Fibroblast of peridontal ligament (primary cell): ENCODE measurements around the gene ZNF415.
A peak's percentile ranks its signal among the peaks of the same experiment; 100 is the strongest.
"Not testable (repeated sequence)": the region's sequence is repeated elsewhere in the genome, so short reads cannot be mapped to it uniquely, and the experiment has no call there.

Experiments used
- DNase-seq: peaks from one replicate; pipeline ENCODE4 v3.0.0-alpha.2; 2010; ENCODE audit errors: extremely low read depth

Gene ZNF415

DNA sequence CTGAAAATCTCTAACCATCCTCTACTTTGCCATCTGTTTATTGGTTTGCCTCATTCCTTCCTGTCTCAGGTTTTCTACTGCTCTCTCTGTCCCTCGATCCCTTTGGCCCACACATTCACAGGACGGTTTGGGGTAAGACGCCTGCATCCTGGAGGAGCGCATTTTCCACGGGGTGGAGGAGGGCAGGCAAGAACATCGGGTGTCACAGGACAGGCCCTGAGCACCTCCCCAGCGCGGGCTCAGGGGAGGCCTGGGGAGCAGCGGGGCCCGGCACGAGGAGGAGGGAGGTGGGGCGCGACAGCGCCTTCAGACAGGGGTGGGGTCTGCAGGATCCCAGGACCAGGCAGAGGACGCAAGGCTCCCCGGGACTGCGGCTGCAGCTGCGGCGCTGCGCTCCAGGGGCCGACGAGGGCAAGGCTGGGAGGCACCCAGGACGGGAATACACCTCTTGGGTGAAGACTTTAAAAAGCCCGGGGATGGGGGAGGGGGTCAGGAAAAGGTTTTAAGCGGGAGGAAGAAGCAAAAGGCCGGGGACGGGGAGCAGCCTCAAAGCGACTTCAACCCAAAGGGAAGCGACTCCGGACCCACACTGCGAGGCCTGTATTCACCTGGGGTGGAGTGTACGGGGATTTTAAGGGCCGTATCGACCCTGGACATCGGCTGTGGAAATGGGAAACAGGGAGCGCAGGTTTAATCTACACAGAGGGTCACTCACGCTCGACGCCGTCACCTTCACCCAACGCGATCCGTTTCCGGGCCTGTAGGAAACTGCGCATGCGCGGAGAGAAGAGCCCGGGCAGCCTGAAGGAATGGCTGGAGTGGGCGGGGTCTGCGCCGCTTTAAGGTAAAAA is at the start of gene ZNF415:
TSS of gene ZNF415 (minus strand) at position 770 of the 851 bp plus-strand sequence. CDS start 10,234 bp downstream, outside the sequence.
- peak; percentile 77 for DNase-seq

- DNase-seq, result no peak
Observed at GRCh38 chr19:53182202-53182601, 49.5 kb upstream of the ZNF415 start.

DNA sequence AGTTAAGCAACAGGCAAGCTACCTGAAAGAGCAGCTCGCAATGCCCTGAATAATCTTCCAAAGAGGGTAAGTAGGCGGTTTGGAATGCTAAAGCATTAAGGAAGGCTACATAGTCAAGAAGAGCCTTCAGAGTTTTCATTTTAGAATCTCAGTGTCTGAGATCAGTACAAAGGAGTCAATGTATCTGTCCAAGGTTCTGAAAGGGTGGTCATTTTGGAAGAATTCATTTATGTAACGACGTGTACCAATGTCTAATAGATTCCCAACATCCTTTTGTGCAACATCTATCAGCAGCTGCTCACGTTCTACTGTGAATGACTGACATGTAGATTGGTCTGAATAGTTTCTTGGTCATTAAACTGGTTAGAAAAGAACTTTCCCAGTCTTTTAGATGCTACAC is 45.3 kb upstream of the ZNF415 start:
- DNase-seq, result no peak

- DNase-seq, result peak; percentile 17
Observed at GRCh38 chr19:53172889-53173288, 40.2 kb upstream of the ZNF415 start.

- DNase-seq, result no peak
Observed at GRCh38 chr19:53165691-53166091, 33.0 kb upstream of the ZNF415 start.

DNA sequence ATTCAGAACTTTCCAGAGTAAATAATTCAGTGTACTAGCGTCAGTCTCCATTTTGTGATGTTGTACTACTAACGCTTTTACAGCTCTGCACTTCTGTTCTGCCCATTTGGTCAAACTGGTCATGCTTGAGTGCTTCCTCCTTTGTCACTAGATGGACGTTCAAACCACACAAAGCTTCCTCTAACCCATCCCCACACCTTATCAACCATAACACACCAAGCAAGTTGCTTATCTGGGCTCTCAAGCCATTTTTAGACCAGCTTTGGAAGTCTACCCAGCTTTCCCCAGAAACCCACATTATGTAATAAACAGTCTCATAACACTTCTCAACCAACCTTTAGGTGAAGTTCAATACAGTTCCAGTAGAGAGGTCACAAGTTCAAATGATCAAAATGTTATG is 28.4 kb upstream of the ZNF415 start:
- no peak for DNase-seq

DNA sequence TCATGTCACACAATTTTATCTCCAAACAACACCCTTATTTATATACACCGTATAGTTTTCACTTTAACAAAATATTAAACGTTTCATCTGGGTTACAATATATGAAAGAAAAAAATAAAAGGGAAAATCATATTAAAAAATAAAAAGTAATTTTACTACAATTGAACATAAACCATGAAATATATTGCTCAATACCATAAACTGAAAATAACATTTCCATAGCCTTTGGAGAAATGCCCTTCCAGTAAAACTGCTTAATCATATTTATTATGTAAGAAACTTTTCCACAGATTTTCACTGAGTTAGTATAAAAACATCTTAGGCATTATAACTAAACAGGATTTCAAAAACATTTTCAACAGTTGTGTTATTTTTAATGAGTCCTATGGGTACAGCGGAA is 27.6 kb upstream of the ZNF415 start:
- DNase-seq, result no peak

GRCh38 chr19:53158119-53158656 is 25.5 kb upstream of the ZNF415 start:
- DNase-seq, result peak; percentile 26

DNA sequence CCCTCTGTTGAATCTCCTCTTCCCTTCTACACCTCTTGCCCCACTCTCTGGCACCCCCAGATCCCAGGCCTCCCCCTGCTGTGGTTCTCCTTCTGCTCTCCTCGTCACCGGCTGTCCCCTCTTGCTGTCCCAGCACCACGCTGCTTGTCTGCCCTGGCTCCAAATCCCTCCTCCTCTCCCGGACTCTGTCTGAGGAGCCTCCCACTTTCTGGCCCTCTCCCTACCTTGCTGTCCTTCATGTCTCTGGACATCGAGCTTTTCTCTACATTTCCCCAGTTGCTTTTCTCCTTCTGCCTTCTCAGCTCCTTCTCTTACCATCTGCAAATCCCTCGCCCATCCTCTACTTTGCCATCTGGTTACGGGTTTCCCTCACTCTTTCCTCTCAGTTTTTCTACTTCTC is 24.9 kb upstream of the ZNF415 start:
- peak; percentile 17 for DNase-seq

DNA sequence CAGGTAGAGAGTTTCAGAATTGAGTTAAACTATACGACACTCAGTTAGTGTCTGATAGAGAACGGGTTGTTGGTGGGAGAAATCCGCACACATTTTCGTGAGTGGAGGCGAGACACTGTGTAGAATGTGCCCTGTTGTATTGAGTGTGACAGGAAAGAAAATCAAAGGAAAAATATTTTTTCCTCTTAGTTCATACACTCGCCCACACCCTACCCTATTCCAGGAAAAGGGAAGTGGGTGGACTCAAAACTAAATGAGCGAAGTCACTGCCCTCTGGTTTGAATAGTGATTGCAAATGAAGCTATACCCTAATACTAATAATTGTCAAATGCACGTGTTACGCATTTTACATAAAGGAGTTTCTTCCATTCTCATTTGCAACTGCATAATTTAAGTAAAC is 24.1 kb upstream of the ZNF415 start:
- no peak for DNase-seq

GRCh38 chr19:53147645-53148044 is 14.9 kb upstream of the ZNF415 start:
- DNase-seq, result no peak

DNA sequence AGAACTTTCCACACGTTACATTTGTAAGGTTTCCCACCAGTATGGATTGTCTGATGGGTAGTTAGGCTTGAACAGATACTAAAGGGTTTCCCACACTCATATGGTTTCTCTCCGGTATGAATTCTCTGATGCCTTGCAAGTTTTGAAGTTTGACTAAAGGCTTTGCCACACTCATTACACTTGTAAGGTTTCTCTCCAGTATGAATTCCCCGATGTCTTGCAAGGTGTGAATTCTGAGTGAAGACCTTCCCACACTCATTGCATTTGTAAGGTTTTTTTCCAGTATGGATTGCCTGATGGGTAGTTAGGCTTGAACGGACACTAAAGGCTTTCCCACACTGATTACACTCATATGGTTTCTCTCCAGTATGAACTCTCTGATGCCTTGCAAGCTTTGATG is 7.6 kb upstream of the ZNF415 start:
- DNase-seq, result no peak

GRCh38 chr19:53136432-53136831 is 3.7 kb upstream of the ZNF415 start:
- DNase-seq, result no peak

DNA sequence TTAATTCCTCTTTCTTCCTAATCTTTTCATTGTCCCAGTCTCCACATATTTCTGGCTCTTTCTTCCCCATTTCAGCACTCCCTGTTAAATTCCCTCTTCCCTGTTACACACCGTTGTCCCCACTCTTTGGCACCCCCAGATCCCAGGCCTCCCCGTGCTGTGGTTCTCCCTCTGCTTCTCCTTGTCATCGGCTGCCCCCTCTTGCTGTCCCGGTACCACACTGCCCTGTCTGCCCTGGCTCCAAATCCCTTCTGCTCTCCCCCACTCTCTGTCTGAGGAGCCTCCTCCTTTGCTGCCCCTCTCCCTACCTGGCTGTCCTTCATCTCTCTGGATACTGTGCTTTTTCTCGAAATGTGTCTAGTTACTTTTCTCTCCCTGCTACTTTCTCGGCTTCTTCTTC is 983 bp downstream of the ZNF415 start:
- no peak for DNase-seq

GRCh38 chr19:53131085-53131590 is 1.6 kb downstream of the ZNF415 start:
- DNase-seq, result no peak

DNA sequence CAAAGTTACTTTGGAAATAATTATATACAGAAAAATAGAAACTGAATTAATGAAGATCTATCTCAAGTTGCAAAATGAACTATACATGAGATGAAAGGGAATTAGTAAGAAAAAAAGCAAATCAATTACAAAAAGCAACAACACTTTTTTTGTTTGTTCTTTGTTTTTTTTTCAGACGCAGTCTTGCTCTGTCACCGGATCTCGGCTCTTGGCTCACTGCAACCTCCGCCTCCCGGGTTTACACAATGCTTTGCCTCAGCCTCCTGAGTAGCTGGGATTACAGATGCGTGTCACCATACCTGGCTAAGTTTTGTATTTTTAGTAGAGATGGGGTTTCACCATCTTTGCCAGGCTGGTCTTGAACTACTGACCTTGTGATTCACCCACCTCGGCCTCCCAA is 2.2 kb downstream of the ZNF415 start:
- DNase-seq, result no peak

- not testable (repeated sequence) for DNase-seq
Observed at GRCh38 chr19:53126733-53127526, 5.8 kb downstream of the ZNF415 start.

DNA sequence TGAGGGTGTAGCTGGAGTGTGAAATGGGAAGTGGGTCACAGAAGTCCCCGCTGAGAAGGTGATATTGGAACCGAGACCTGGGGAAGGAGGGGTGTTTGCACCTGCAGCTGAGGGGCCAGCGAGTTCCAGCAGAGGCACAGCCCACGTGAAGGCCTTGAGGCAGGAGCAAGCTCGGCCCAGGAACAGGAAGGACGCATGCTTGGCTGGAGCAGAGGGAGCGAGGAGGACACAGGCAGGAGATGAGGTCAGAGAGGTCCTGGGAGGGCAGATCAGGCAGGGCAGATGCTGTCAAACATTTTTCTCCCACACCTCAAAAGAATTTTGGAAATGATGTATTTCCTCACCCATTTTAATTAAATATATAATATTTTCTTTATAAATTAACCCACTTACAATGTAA is 9.3 kb downstream of the ZNF415 start:
- no peak for DNase-seq

DNA sequence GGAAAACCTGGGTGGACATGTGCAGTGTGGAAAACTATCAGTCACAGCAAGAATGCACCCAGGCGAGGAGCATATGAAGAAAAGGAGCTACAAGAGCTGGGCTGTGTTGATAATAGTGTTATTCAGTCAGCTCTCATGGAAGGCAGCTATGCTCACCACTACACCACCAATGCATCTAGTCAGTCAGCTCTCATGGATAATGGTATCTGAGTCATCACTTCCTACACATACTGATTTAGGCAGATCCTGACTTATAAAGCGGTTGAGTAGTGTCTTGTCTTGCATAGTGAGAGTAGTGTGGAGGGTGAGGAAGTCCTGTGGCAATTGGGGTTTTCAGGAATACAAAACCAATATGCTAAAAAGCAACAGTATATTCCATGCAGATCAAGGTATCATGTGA is 20.4 kb downstream of the ZNF415 start:
- no peak for DNase-seq

DNA sequence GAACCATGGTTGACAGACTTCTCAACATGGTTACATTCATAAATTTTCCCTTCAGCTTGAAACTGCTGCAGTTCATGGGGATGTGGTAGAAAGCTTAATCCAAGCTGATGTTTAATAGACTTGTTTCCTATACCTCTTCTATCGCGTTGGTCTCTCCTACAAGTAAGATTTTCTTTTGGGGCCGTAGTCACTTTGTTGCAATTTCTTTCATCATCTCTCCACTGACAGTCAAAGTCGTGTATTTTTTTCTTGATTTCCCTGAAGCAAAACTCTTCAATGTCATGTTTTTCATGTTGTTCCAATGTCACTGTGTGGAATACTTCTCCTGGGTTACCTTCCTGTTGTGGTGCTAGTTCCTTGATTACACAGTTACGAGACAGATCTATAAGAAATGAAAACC is 23.2 kb downstream of the ZNF415 start:
- no peak for DNase-seq

DNA sequence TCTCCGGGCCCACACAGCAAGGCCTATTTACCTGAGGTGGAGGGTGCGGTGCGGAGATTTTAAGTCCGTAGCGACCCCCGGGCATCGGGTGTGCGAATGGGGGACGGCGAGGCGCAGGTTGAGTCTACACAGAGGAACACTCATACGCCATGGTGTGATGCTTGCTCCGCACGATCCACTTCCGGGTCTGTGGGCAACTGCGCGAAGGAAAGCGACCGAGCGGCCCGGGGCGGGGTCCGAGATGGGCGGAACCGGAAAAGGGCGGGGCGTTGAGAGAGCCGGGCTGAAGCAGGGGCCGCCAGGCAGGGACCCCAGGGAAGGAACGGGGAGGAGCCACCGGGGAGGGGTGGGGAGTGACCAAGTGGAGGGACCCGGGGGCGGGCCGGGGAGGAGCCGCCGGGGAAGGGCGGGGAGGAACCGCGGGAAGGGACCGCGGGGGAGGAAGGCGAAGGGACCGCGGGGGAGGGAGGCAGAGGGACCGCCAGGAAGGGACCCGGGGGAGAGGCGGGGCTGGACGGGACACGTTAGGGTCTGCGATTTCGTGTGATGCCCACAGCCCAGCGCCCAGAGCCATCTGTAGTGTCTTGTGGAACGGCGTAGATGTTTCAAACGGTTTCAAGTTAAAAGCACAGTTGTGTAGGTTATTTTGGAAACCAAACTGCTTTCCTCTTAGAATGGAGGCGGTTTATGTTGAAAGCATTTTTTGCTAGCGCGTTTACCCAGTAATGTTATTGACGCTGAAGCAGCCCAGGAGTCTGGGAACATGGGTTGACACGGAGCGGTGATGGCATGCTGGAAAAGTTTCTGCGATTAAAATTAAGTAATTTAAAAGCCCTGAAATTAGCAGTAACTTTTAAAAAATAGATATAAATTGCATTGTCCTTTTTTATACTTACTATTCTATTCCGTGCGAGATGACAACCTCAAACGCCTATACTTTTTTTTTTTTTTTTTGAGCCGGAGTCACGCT is 29.2 kb downstream of the ZNF415 start, which contains the start of gene ZNF160:
TSS of gene ZNF160 (minus strand) at position 189 of the 970 bp plus-strand sequence. CDS start 17,146 bp downstream, outside the sequence.
- DNase-seq, result peak; percentile 93
